Gastroesophageal sphincter (tissue), 3 donors: ENCODE results near the gene BRAT1.
"Not testable (repeated sequence)": the region's sequence is repeated elsewhere in the genome, so short reads cannot be mapped to it uniquely, and the experiment has no call there.

ENCODE experiments used
- CTCF ChIP-seq, 4 experiments: fragments of 200-600 bp in 2 of 4; fragments of 450-650 bp in 2 of 4; sonication (generic) in 1 of 4; IDR thresholded peaks; one replicate each; pipeline ENCODE4 v1.5.1; 2017 to 2019; ENCODE audit warnings: antibody characterized with exemption in 4 of 4, mild to moderate bottlenecking in 2 of 4, moderate library complexity in 2 of 4
- EP300 ChIP-seq: sonication (generic); formaldehyde crosslinking; IDR thresholded peaks from one replicate; pipeline ENCODE4 v1.6.1; 2017; ENCODE audit warnings: antibody characterized with exemption, mild to moderate bottlenecking
- POLR2A ChIP-seq, 2 donors: fragments of 450-650 bp; IDR thresholded peaks; one replicate each; pipeline ENCODE4 v1.6.1; 2017; ENCODE audit warnings: antibody characterized with exemption in 2 of 2, mild to moderate bottlenecking in 2 of 2, moderate library complexity in 1 of 2
- POLR2AphosphoS5 ChIP-seq: sonication (generic); formaldehyde crosslinking; IDR thresholded peaks from one replicate; pipeline ENCODE4 v1.6.1; 2017; ENCODE audit warnings: antibody characterized with exemption

GRCh38 chr7:2589941-2590340 lies 34.6 kb upstream of the BRAT1 start:
- not testable (repeated sequence) for TF ChIP-seq CTCF (IDR thresholded peaks at IDR 0.05); POLR2A (IDR thresholded peaks at IDR 0.05); EP300; POLR2AphosphoS5
